HepG2 (cell line): ENCODE results near the gene GRM6. TPM values are rescaled to one million over a fixed set of nuclear protein-coding genes. Genes with fewer than 3 reads are reported as not detected.

Experiments used
- AGO2 ChIP-seq: fragments of 200-400 bp; formaldehyde crosslinking; optimal IDR thresholded peaks from 2 replicates; pipeline ENCODE3; 2017; ENCODE audit warnings: mild to moderate bottlenecking, low read depth, low read length, moderate library complexity
- BORCS8-MEF2B ChIP-seq: sonication (generic); formaldehyde crosslinking; IDR thresholded peaks from 2 replicates; pipeline ENCODE4 v1.8.0; 2022; ENCODE audit warnings: mild to moderate bottlenecking, missing genetic modification reagents
- DR1 ChIP-seq: sonication (generic); formaldehyde crosslinking; IDR thresholded peaks from 2 replicates; pipeline ENCODE4 v1.8.0; 2021; ENCODE audit warnings: mild to moderate bottlenecking, missing genetic modification reagents, inconsistent platforms
- E2F2 ChIP-seq: sonication (generic); formaldehyde crosslinking; IDR thresholded peaks from 2 replicates; pipeline ENCODE4 v1.4.0; 2020; ENCODE audit warnings: missing genetic modification reagents, borderline replicate concordance
- FOXC1 ChIP-seq: sonication (generic); formaldehyde crosslinking; IDR thresholded peaks from 2 replicates; pipeline ENCODE4 v1.8.0; 2022; ENCODE audit warnings: mild to moderate bottlenecking, missing genetic modification reagents, borderline replicate concordance
- FOXO1 ChIP-seq: sonication (generic); formaldehyde crosslinking; IDR thresholded peaks from 2 replicates; pipeline ENCODE4 v1.4.0; 2020; ENCODE audit warnings: missing genetic modification reagents
- FOXP4 ChIP-seq: sonication (generic); formaldehyde crosslinking; IDR thresholded peaks from 2 replicates; pipeline ENCODE4 v1.4.0; 2020; ENCODE audit warnings: missing genetic modification reagents
- GZF1 ChIP-seq: sonication (generic); formaldehyde crosslinking; IDR thresholded peaks from 2 replicates; pipeline ENCODE4 v1.5.1; 2020; ENCODE audit warnings: mild to moderate bottlenecking, missing genetic modification reagents
- NONO ChIP-seq, 2 experiments: fragments of 450-650 bp in 1 of 2; sonication (generic) in 1 of 2; formaldehyde crosslinking in 1 of 2; IDR thresholded peaks in 1 of 2; conservative IDR thresholded peaks in 1 of 2; 2 replicates each; pipeline versions ENCODE4 v1.6.1 to v1.8.0; 2017 to 2022; ENCODE audit warnings: mild to moderate bottlenecking in 1 of 2, missing genetic modification reagents in 1 of 2, moderate library complexity in 1 of 2
- PHF21A ChIP-seq: sonication (generic); formaldehyde crosslinking; IDR thresholded peaks from 2 replicates; pipeline ENCODE4 v1.5.0; 2020; ENCODE audit warnings: mild to moderate bottlenecking, missing genetic modification reagents
- POLR2A ChIP-seq, 2 experiments: IDR thresholded peaks; 2 replicates each; pipeline ENCODE4 v1.6.1; 2011; ENCODE audit warnings: low read depth in 2 of 2, low read length in 2 of 2, mild to moderate bottlenecking in 1 of 2, moderate library complexity in 1 of 2; ENCODE audit not compliant: insufficient read depth in 1 of 2
- RFXAP ChIP-seq: sonication (generic); formaldehyde crosslinking; IDR thresholded peaks from 2 replicates; pipeline ENCODE4 v1.4.0; 2020; ENCODE audit warnings: missing genetic modification reagents, borderline replicate concordance
- SUZ12 ChIP-seq: fragments of 150-350 bp; IDR thresholded peaks from 2 replicates; pipeline ENCODE4 v1.6.1; 2014; ENCODE audit warnings: low read depth, low read length
- ZNF232 ChIP-seq: sonication (generic); formaldehyde crosslinking; IDR thresholded peaks from 2 replicates; pipeline ENCODE4 v1.4.0; 2020; ENCODE audit warnings: missing genetic modification reagents, borderline replicate concordance
- ZNF552 ChIP-seq: sonication (generic); formaldehyde crosslinking; IDR thresholded peaks from 2 replicates; pipeline ENCODE4 v1.9.0; 2022; ENCODE audit warnings: missing genetic modification reagents, mild to moderate bottlenecking, borderline replicate concordance
- ZNF709 ChIP-seq: sonication (generic); formaldehyde crosslinking; IDR thresholded peaks from 2 replicates; pipeline ENCODE4 v1.5.0; 2020; ENCODE audit warnings: mild to moderate bottlenecking, missing genetic modification reagents
- ZNF75D ChIP-seq: sonication (generic); formaldehyde crosslinking; IDR thresholded peaks from 2 replicates; pipeline ENCODE4 v1.8.1; 2023; ENCODE audit warnings: missing genetic modification reagents, mild to moderate bottlenecking, borderline replicate concordance
- polyA plus RNA-seq, 8 experiments: library from polyadenylated mRNA; depleted of rRNA in 3 of 8; stranded (reverse) in 7 of 8; unstranded in 1 of 8; fragments of >200 nt; fragmentation: Illumina TruSeq in 4 of 8; extraction: Trizol in 4 of 8; gene quantifications; 2 replicates each; pipeline versions ENCODE4 v1.2.1 to v1.2.3, GENCODE V29; 2011 to 2016; ENCODE audit warnings: low read depth in 4 of 8, missing spikeins in 1 of 8, mixed read lengths in 1 of 8; ENCODE audit not compliant: insufficient read depth in 1 of 8
- total RNA-seq, 5 experiments: library from RNA; depleted of rRNA; stranded (reverse); fragments of >200 nt; fragmentation: Illumina TruSeq; extraction: Trizol; gene quantifications; 2 replicates each; pipeline ENCODE4 v1.2.3, GENCODE V29; 2016; ENCODE audit warnings: low read depth in 1 of 5
- TF ChIP-seq, protein P1 (sequence below): sonication (generic); IDR thresholded peaks from 2 replicates; pipeline ENCODE4 v1.6.1; 2016; ENCODE audit warnings: low read depth, borderline replicate concordance
- TF ChIP-seq, protein P2 (sequence below): sonication (generic); formaldehyde crosslinking; IDR thresholded peaks from 2 replicates; pipeline ENCODE4 v1.4.0; 2020; ENCODE audit warnings: missing genetic modification reagents
- TF ChIP-seq, protein P3 (sequence below): sonication (generic); formaldehyde crosslinking; IDR thresholded peaks from 2 replicates; pipeline ENCODE4 v1.5.1; 2020; ENCODE audit warnings: mild to moderate bottlenecking, missing genetic modification reagents, moderate library complexity

The GRM6 gene
- total and polyA plus RNA-seq, 2 of the 13 experiments (the other 11 are each of a cell fraction or from before 2014, with no cell fraction given) = not detected

DNA sequence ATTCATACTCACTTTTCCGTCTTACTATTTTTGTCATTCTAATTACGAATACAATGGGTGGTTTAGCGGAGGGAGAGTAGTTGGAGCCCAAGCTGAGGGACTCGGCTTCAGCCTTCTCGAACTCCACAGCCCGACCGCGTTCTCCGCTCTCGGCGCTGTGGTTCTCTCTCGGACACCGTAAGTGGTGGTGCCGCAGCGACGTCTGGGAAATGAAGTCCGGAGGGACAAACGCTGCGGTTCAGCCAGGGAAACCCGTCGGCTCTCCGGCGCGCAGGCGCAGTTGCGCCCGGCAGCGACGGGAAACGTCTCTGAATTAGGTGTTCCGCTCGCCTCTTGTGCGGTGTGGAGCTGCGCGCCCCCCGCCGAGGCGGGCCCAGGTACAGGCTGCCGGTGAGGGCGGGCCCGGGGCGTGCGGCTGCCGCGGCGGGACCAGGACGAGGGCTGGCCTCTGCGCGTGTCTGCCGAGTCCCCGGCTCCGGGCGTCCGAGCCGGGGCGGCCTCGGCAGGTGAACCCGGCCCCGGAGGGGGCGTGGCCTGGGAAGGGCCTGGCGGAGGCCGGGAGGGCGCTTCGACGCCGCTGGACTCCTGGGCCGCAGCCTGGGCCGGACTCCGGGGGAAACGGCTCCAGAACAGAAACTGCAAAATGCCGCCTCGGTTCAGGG, 28.5 kb upstream of the GRM6 start, which contains the start of gene ZNF879 (continued):
- TF ChIP-seq FOXO1 = no peak
- TF ChIP-seq POLR2A (IDR thresholded peaks at IDR 0.05; ENCODE audit: insufficient read depth in 1 of 2, low read depth in 2 of 2, low read length in 2 of 2) = peak; percentile 24 to 27; a peak in 2 of 4 replicates
- TF ChIP-seq, protein P1, sequence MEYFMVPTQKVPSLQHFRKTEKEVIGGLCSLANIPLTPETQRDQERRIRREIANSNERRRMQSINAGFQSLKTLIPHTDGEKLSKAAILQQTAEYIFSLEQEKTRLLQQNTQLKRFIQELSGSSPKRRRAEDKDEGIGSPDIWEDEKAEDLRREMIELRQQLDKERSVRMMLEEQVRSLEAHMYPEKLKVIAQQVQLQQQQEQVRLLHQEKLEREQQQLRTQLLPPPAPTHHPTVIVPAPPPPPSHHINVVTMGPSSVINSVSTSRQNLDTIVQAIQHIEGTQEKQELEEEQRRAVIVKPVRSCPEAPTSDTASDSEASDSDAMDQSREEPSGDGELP = no peak
- TF ChIP-seq SUZ12 = peak; percentile 60
- no peak for TF ChIP-seq PHF21A (CRISPR knock-in tag)
- 0 out of 2 replicates have a peak, but pooled peaks have one; percentile 19 for TF ChIP-seq ZNF552 (CRISPR knock-in tag)
- no peak for TF ChIP-seq DR1 (CRISPR knock-in tag)
- 0 out of 2 replicates have a peak, but pooled peaks have one; percentile 42 for TF ChIP-seq E2F2 (CRISPR knock-in tag)
- no peak for TF ChIP-seq FOXC1 (CRISPR knock-in tag)
- no peak for TF ChIP-seq GZF1 (CRISPR knock-in tag)
- TF ChIP-seq FOXP4 (CRISPR knock-in tag) = no peak
- TF ChIP-seq ZNF709 (CRISPR knock-in tag) = no peak
- no peak for TF ChIP-seq NONO (IDR thresholded peaks at IDR 0.05)
- TF ChIP-seq NONO (CRISPR knock-in tag; conservative IDR thresholded peaks at IDR 0.05) = peak; percentile 42; the same call in 1 of the 2 replicates
- peak; percentile 76 for TF ChIP-seq RFXAP (CRISPR knock-in tag)
- peak; percentile 67; the same call in 1 of the 2 replicates for TF ChIP-seq BORCS8-MEF2B (CRISPR knock-in tag)
- TF ChIP-seq, protein P2, sequence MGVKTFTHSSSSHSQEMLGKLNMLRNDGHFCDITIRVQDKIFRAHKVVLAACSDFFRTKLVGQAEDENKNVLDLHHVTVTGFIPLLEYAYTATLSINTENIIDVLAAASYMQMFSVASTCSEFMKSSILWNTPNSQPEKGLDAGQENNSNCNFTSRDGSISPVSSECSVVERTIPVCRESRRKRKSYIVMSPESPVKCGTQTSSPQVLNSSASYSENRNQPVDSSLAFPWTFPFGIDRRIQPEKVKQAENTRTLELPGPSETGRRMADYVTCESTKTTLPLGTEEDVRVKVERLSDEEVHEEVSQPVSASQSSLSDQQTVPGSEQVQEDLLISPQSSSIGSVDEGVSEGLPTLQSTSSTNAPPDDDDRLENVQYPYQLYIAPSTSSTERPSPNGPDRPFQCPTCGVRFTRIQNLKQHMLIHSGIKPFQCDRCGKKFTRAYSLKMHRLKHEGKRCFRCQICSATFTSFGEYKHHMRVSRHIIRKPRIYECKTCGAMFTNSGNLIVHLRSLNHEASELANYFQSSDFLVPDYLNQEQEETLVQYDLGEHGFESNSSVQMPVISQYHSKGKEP (CRISPR knock-in tag) = no peak
- TF ChIP-seq, protein P3, sequence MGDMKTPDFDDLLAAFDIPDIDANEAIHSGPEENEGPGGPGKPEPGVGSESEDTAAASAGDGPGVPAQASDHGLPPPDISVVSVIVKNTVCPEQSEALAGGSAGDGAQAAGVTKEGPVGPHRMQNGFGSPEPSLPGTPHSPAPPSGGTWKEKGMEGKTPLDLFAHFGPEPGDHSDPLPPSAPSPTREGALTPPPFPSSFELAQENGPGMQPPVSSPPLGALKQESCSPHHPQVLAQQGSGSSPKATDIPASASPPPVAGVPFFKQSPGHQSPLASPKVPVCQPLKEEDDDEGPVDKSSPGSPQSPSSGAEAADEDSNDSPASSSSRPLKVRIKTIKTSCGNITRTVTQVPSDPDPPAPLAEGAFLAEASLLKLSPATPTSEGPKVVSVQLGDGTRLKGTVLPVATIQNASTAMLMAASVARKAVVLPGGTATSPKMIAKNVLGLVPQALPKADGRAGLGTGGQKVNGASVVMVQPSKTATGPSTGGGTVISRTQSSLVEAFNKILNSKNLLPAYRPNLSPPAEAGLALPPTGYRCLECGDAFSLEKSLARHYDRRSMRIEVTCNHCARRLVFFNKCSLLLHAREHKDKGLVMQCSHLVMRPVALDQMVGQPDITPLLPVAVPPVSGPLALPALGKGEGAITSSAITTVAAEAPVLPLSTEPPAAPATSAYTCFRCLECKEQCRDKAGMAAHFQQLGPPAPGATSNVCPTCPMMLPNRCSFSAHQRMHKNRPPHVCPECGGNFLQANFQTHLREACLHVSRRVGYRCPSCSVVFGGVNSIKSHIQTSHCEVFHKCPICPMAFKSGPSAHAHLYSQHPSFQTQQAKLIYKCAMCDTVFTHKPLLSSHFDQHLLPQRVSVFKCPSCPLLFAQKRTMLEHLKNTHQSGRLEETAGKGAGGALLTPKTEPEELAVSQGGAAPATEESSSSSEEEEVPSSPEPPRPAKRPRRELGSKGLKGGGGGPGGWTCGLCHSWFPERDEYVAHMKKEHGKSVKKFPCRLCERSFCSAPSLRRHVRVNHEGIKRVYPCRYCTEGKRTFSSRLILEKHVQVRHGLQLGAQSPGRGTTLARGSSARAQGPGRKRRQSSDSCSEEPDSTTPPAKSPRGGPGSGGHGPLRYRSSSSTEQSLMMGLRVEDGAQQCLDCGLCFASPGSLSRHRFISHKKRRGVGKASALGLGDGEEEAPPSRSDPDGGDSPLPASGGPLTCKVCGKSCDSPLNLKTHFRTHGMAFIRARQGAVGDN (CRISPR knock-in tag) = peak; percentile 82
- no peak for TF ChIP-seq ZNF232 (CRISPR knock-in tag)
- TF ChIP-seq ZNF75D (CRISPR knock-in tag) = no peak
- peak; percentile 25 for TF ChIP-seq AGO2
